ENCODE measurements around the gene HOXD1. TPM values are rescaled to one million over a fixed set of nuclear protein-coding genes. Genes with fewer than 3 reads are reported as not detected.

Gene HOXD1
- total RNA-seq, 1 experiment from 2014 or later = not detected

DNA sequence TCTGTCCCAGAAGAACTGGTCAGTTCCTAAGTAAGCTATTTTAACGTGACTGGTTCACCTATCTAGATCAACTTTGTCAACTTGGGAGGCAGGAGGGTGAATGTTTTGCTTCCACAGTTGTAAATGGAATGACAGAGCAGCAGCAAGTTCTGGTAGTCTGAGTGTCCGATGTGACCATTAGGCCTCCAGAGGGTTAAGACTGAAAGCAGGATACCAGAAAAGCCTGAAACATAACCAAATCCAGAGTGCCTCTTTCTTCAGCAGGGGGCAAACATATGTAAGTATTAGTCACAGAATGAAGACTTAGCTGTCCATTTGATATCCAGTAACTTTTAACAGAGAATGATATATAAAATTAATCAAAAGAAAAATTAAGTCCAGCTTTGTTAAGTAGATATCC is 22.2 kb upstream of the HOXD1 start:
- H3K9me2 ChIP-seq (ENCODE audit: insufficient read depth) = no peaks in the 10 kb centered on the region
- ChIA-PET POLR2A (ENCODE audit: unreplicated experiment) (no interaction called here), CTCF (interaction anchor here (0.5 kb wide), 1 partner anchor 267 kb away, joined by 5 read pairs; no protein-coding TSS in a partner anchor)
- H3K4me3 ChIP-seq = no peak overlapping the region
- no peak for DNase-seq
- no peak for TF ChIP-seq CTCF (conservative IDR thresholded peaks at IDR 0.05)
- no peak for TF ChIP-seq EZH2 (IDR thresholded peaks at IDR 0.05; ENCODE audit: low read depth)
- no peaks in the 10 kb centered on the region for H3K79me2 ChIP-seq (ENCODE audit: low read depth)
- no peak overlapping the region for H2AFZ ChIP-seq
- no peaks in the 10 kb centered on the region for H3K36me3 ChIP-seq (ENCODE audit: low read depth)
- H3F3A ChIP-seq (ENCODE audit: insufficient read depth, low read depth) = no peaks in the 10 kb centered on the region
- no peaks in the 10 kb centered on the region for H3K9me3 ChIP-seq (ENCODE audit: insufficient read depth, low read depth)
- no peak overlapping the region for H3K4me2 ChIP-seq
- no peaks in the 10 kb centered on the region for H4K20me1 ChIP-seq (ENCODE audit: insufficient read depth)
- H3K27me3 ChIP-seq (ENCODE audit: insufficient read depth, low read depth) = peaks cover 61% of the 10 kb centered on the region
- no peaks in the 10 kb centered on the region for H3K4me1 ChIP-seq (replicated peaks; ENCODE audit: insufficient read depth)
- intact Hi-C loops (cut with micrococcal nuclease; ENCODE audit: unreplicated experiment) = no loop called here
- H3K27ac ChIP-seq = no peak overlapping the region
- BruUV-seq (replicated peaks) = no TSS peak

GRCh38 chr2:176167398-176167797 is 21.1 kb upstream of the HOXD1 start:
- no peaks in the 10 kb centered on the region for H3K4me1 ChIP-seq (replicated peaks; ENCODE audit: insufficient read depth)
- H3F3A ChIP-seq (ENCODE audit: insufficient read depth, low read depth) = no peaks in the 10 kb centered on the region
- BruUV-seq (replicated peaks) = no TSS peak
- H3K4me3 ChIP-seq = no peak overlapping the region
- no peak overlapping the region for H3K4me2 ChIP-seq
- no peaks in the 10 kb centered on the region for H3K36me3 ChIP-seq (ENCODE audit: low read depth)
- intact Hi-C loops (cut with micrococcal nuclease; ENCODE audit: unreplicated experiment) = no loop called here
- POLR2A ChIA-PET (ENCODE audit: unreplicated experiment) = no interaction called here
- DNase-seq = no peak
- H3K9me3 ChIP-seq (ENCODE audit: insufficient read depth, low read depth) = no peaks in the 10 kb centered on the region
- H3K79me2 ChIP-seq (ENCODE audit: low read depth) = no peaks in the 10 kb centered on the region
- no peak overlapping the region for H2AFZ ChIP-seq
- H3K27ac ChIP-seq = no peak overlapping the region
- peaks cover 50% of the 10 kb centered on the region for H3K27me3 ChIP-seq (ENCODE audit: insufficient read depth, low read depth)
- CTCF ChIA-PET = interaction anchor here (0.7 kb wide), 1 partner anchor 53 kb away, joined by 10 read pairs; no protein-coding TSS in a partner anchor
- no peaks in the 10 kb centered on the region for H3K9me2 ChIP-seq (ENCODE audit: insufficient read depth)
- TF ChIP-seq CTCF (conservative IDR thresholded peaks at IDR 0.05) (no peak), EZH2 (IDR thresholded peaks at IDR 0.05; ENCODE audit: low read depth) (no peak)
- no peaks in the 10 kb centered on the region for H4K20me1 ChIP-seq (ENCODE audit: insufficient read depth)

DNA sequence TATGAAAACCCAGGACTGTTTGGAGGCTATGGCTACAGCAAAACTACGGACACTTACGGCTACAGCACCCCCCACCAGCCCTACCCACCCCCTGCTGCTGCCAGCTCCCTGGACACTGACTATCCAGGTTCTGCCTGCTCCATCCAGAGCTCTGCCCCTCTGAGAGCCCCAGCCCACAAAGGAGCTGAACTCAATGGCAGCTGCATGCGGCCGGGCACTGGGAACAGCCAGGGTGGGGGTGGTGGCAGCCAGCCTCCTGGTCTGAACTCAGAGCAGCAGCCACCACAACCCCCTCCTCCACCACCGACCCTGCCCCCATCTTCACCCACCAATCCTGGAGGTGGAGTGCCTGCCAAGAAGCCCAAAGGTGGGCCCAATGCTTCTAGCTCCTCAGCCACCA is 19.3 kb upstream of the HOXD1 start:
- no peak overlapping the region for H3K4me2 ChIP-seq
- no peaks in the 10 kb centered on the region for H3K79me2 ChIP-seq (ENCODE audit: low read depth)
- no peaks in the 10 kb centered on the region for H3F3A ChIP-seq (ENCODE audit: insufficient read depth, low read depth)
- BruUV-seq (replicated peaks) = no TSS peak
- H4K20me1 ChIP-seq (ENCODE audit: insufficient read depth) = no peaks in the 10 kb centered on the region
- no peak for DNase-seq
- no peaks in the 10 kb centered on the region for H3K36me3 ChIP-seq (ENCODE audit: low read depth)
- ChIA-PET POLR2A (ENCODE audit: unreplicated experiment) (no interaction called here), CTCF (no interaction called here)
- no peak for TF ChIP-seq CTCF (conservative IDR thresholded peaks at IDR 0.05)
- no peak for TF ChIP-seq EZH2 (IDR thresholded peaks at IDR 0.05; ENCODE audit: low read depth)
- peaks cover 49% of the 10 kb centered on the region for H3K27me3 ChIP-seq (ENCODE audit: insufficient read depth, low read depth)
- no peaks in the 10 kb centered on the region for H3K4me1 ChIP-seq (replicated peaks; ENCODE audit: insufficient read depth)
- no peaks in the 10 kb centered on the region for H3K9me3 ChIP-seq (ENCODE audit: insufficient read depth, low read depth)
- intact Hi-C loops (cut with micrococcal nuclease; ENCODE audit: unreplicated experiment) = no loop called here
- no peak overlapping the region for H3K4me3 ChIP-seq
- no peak overlapping the region for H2AFZ ChIP-seq
- H3K9me2 ChIP-seq (ENCODE audit: insufficient read depth) = no peaks in the 10 kb centered on the region
- no peak overlapping the region for H3K27ac ChIP-seq
